AG04450 (cell line): ENCODE results near the gene ZSWIM6. TPM values are rescaled to one million over a fixed set of nuclear protein-coding genes. Genes with fewer than 3 reads are reported as not detected.

ENCODE experiments used
- CTCF ChIA-PET: fragments of 300-600, 350-600 bp; formaldehyde crosslinking; extraction: SDS; loops from one replicate; lab custom pipeline; 2022; ENCODE audit warnings: antibody characterized with exemption, inconsistent platforms; lab: Charles Lee
- POLR2A ChIA-PET: fragments of 350-600 bp; formaldehyde crosslinking; extraction: SDS; loops from one replicate; lab custom pipeline; 2021; ENCODE audit warnings: antibody characterized with exemption, inconsistent platforms; lab: Yijun Ruan, JAX
- DNase-seq: peaks from one replicate; pipeline ENCODE4 v3.0.0-alpha.2; 2011; ENCODE audit warnings: low read depth, low spot score
- H3K27ac ChIP-seq: one replicate; pipeline ENCODE4 v1.5.1; 2012; ENCODE audit warnings: low read depth, low read length, control low read depth
- H3K27me3 ChIP-seq: one replicate; pipeline ENCODE4 v1.6.0; 2012; ENCODE audit warnings: low read length; ENCODE audit not compliant: control insufficient read depth, insufficient read depth
- H3K4me3 ChIP-seq: 2 replicates; pipeline ENCODE4 v1.5.1; 2011; ENCODE audit warnings: mild to moderate bottlenecking, low read depth, low read length, control low read depth
- H3K9me3 ChIP-seq: 2 replicates; pipeline ENCODE4 v1.5.1; 2012; ENCODE audit warnings: low read length; ENCODE audit not compliant: control insufficient read depth, insufficient read depth
- polyA plus RNA-seq: library from polyadenylated mRNA; depleted of rRNA; stranded (reverse); fragments of >200 nt; gene quantifications from 2 replicates; pipeline ENCODE4 v1.2.3, GENCODE V29; 2011
- TF ChIP-seq, protein P1 (sequence below): IDR thresholded peaks from 2 replicates; pipeline ENCODE4 v1.5.1; 2011; ENCODE audit warnings: low read depth, low read length, control low read depth, inconsistent platforms

ZSWIM6 gene
- polyA plus RNA-seq, 1 experiment: 18.9 TPM

DNA sequence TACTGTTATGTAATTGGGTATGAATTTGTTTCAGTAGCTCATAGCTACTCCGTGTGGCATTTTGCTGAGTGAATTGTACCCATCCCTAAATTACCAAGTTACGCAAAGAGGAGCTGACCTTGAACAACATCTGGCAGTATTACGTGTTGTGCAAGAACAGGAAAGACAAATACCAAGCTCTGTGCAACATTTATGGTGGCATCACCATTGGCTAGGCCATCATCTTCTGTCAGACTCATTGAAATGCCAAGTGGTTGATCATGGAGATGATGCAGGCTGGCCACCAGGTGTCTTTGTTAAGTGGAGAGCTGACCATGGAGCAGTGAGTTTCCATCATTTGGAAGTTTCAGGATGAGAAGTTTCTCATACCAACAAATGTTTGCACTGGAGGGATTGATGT, 15.0 kb downstream of the ZSWIM6 start:
- Histone ChIP-seq H3K27ac (no peak overlapping the region), H3K27me3 (no peaks in the 10 kb centered on the region), H3K9me3 (no peaks in the 10 kb centered on the region), H3K4me3 (no peak overlapping the region)
- ChIA-PET POLR2A (interaction anchor here (0.8 kb wide), 1 partner anchor 16 kb away, joined by 4 read pairs; no protein-coding TSS in a partner anchor), CTCF (interaction anchor here (1.8 to 1.9 kb wide), 2 partner anchors 292 to 311 kb away, joined by 6 to 8 read pairs; no protein-coding TSS in a partner anchor)
- TF ChIP-seq, protein P1, sequence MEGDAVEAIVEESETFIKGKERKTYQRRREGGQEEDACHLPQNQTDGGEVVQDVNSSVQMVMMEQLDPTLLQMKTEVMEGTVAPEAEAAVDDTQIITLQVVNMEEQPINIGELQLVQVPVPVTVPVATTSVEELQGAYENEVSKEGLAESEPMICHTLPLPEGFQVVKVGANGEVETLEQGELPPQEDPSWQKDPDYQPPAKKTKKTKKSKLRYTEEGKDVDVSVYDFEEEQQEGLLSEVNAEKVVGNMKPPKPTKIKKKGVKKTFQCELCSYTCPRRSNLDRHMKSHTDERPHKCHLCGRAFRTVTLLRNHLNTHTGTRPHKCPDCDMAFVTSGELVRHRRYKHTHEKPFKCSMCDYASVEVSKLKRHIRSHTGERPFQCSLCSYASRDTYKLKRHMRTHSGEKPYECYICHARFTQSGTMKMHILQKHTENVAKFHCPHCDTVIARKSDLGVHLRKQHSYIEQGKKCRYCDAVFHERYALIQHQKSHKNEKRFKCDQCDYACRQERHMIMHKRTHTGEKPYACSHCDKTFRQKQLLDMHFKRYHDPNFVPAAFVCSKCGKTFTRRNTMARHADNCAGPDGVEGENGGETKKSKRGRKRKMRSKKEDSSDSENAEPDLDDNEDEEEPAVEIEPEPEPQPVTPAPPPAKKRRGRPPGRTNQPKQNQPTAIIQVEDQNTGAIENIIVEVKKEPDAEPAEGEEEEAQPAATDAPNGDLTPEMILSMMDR: no peak
- no peak for DNase-seq

DNA sequence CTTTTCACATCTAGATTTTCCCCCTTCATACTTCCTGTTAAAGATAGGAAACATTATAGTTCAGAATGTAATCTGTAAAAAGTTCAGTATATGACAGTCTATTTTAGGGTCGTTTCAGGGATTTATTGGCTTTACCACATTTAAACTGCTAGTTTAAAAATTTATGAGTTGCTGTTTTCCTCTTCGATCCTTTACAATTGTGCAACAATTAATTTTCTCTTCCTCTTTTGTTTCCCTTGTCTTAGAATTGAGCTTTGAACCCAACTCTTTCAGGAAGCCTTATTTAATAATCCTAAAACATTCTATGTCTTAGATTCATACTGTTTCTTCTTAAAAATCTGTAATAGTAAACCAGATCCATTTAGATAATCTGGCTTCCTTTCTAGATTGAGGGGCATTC, 16.4 kb downstream of the ZSWIM6 start:
- DNase-seq: no peak
- POLR2A ChIA-PET: no interaction called here
- Histone ChIP-seq H3K27ac (no peak overlapping the region), H3K9me3 (no peaks in the 10 kb centered on the region), H3K27me3 (no peaks in the 10 kb centered on the region), H3K4me3 (no peak overlapping the region)
- CTCF ChIA-PET: interaction anchor here (0.6 to 1.5 kb wide), 4 partner anchors 101 to 310 kb away, joined by 3 to 14 read pairs (median 3); no protein-coding TSS in a partner anchor
- TF ChIP-seq, protein P1: no peak

DNA sequence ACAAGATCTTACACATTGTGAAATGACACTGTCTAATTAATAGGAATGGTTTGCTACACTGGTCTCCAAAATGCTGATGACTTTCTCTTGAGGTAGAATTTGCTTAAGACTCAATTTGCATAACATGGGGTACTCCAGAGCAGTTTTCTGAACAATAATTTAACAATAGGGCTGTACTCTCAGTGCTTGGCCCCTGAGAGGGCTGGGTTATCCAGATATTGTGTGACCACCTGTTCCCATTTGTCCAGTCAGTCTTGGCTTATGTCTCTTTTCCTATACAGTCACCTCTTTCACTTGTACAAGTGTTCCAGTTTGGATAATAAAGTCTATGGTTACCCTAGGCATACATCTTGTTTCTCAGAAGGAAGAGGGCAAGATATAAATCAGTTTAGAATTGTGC, 17.9 kb downstream of the ZSWIM6 start:
- H3K9me3 ChIP-seq: no peaks in the 10 kb centered on the region
- H3K27ac ChIP-seq: no peak overlapping the region
- DNase-seq: no peak
- no peak overlapping the region for H3K4me3 ChIP-seq
- POLR2A ChIA-PET: interaction anchor here (0.6 kb wide), 1 partner anchor 10 kb away, joined by 4 read pairs; no protein-coding TSS in a partner anchor
- CTCF ChIA-PET: interaction anchor here (0.6 kb wide), 1 partner anchor 590 kb away, joined by 3 read pairs; no protein-coding TSS in a partner anchor
- no peaks in the 10 kb centered on the region for H3K27me3 ChIP-seq
- TF ChIP-seq, protein P1: no peak

DNA sequence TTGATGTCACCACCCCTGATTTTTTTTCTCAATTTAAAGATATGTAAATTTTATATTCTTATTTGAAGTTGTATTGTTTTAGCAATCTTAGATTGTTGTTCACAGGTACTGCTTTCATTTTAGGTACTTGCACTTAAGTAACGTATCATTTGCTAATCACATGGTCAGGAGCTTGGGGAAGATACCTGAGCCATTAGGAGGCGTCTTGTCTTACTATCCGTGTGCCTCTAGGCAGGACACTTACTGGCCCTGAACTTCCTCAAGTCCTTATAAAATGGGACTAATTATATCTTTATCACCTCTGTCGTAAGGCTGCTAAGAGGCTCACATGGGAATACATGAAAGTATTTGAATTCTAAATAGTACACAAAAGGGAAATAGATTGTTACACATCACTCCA, 18.5 kb downstream of the ZSWIM6 start:
- no peaks in the 10 kb centered on the region for H3K27me3 ChIP-seq
- POLR2A ChIA-PET: no interaction called here
- CTCF ChIA-PET: no interaction called here
- no peak overlapping the region for H3K27ac ChIP-seq
- no peaks in the 10 kb centered on the region for H3K9me3 ChIP-seq
- DNase-seq: no peak
- TF ChIP-seq, protein P1: no peak
- H3K4me3 ChIP-seq: no peak overlapping the region

DNA sequence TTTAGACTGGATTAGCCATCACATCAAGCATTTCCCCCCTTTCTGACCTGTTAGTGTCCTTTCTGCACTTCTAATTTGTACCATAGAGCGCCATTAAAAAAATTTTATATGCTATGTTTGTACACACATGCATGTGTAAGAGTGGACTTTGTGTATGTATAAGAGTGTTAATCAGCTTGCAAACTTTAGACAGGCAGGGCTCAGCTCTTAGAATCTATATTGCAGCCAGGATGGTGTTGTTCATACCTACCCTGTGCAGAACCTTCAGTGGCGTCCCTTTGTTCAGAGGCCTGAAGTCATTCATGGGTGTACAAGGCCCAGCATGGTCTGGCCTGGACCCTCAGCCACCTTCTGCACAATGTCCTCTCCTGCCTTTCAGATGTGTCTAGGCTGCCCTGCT, 19.7 kb downstream of the ZSWIM6 start:
- Histone ChIP-seq H3K27ac (no peak overlapping the region), H3K27me3 (no peaks in the 10 kb centered on the region), H3K4me3 (no peak overlapping the region), H3K9me3 (no peaks in the 10 kb centered on the region)
- ChIA-PET POLR2A (no interaction called here), CTCF (no interaction called here)
- DNase-seq: no peak
- TF ChIP-seq, protein P1: no peak
